T follicular helper cell (primary cell): ENCODE measurements around the gene SLX9.

Experiments used
- DNase-seq: peaks from one replicate; pipeline ENCODE4 v3.0.0-alpha.2; 2020; ENCODE audit warnings: low read depth

Gene SLX9

DNA sequence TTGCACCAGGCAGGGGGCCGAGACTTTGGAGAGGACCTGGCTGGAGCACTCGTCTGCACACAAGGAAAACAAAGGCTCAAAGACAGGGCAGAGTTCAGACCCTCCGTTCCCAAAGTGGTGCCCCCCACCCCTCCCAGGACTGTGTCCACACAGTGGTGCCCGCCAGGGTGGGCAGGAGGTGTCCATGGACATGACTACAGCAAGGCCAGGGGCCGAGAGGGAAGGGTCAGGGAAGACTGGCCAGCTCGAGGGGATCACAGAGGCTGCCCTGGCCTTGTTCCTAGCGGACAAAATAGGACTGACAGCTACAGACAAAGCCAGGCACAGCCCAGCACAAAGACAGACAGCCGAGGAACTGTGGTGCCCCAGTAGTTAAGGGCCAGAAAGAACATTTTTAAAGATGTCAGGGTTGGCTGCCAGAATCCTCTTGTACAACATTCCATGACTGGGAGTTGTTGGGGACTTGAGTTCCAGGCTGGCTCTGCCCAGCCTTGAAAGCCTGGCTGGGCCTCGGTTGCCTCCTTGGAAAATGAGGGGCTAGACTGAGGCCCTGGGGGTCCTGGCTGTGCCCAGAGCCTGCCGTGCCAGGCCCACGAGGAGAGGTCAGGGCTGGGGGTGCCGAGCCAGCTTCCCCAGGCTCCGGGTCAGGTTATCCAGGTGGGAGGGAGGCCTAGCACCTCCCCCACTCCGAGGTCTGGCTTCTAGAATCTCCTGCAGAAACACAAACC is 63.7 kb downstream of the SLX9 start:
- no peak for DNase-seq

DNA sequence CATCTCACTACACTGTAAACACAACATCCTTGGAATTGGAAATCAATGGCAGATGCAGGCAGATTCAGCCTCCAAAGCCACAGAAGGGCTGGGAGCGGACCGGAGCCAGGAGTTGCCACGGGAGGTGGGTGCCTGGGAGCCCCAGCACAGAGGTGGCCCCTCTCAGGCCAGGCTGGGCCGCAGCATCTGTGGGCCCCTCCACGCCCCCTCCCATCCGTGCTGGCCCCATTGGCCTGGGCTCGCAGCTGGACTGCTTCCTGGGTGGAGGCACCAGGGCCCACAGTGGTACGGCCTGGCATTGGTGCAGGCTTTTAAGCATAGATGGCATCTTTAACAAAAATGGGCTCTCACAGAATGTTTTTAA is 64.2 kb downstream of the SLX9 start:
- no peak for DNase-seq

DNA sequence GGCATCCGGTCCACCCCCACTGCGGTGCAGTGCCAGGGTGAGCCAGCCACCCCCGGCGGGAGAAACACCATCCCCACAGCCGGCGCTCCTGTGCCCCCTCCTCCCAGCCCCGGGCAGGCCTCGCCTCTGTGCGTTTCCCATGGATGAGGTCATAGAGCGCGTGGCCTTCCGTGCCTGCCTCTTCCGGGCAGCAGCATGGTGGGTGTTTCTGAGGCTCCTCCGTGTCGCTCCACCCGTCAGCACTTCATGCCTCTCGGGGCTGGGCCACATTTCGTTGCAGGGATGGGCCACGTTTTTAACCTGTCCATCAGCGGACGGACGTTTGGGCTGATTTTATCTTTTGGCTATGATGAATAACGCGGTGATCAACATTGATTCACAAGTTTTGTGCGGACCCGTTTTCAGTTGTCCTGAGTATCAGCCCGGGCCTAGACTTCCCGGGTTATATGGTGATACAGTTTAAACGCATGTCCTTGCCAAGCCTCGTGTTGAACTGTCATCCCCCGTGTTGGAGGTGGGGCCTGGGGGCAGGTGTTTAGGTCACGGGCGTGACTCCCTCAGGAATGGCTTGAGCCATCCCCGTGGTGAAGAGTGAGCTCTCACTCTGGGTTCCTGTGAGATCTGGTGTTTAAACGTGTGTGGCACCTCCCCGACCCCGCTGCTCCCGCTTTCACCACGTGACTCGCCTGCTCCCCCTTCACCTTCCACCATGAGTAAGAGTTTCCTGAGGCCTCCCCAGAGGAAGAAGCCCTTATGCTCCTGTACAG is 64.8 kb downstream of the SLX9 start:
- no peak for DNase-seq

DNA sequence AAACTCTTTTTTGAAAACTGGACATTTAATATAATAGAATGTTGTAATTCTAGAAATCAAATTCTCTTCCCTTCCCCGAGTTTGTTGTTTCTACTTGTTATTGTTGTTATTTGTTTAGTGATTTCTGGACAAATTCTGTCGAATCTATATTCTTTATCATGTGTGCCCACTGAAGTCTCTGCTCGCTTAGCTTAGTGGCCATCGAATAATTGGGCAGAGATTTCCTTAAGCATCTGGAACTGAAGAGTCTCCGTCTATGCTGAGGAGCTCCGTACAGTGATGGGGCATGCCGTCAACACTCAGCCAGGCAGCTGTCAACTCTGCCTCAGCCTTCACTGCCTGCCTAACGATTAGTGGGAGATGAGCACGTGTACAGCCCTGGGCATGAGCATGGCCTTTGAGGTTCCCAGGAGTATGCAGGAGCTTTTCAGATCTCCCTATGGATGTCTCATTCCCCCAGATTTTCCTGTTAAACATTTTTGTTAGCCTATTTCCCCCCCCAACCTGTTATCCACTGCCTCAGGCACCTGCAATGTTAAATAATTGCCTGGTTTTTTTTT is 66.8 kb downstream of the SLX9 start:
- DNase-seq: no peak

GRCh38 chr21:45009616-45010015 is 69.8 kb downstream of the SLX9 start:
- no peak for DNase-seq

DNA sequence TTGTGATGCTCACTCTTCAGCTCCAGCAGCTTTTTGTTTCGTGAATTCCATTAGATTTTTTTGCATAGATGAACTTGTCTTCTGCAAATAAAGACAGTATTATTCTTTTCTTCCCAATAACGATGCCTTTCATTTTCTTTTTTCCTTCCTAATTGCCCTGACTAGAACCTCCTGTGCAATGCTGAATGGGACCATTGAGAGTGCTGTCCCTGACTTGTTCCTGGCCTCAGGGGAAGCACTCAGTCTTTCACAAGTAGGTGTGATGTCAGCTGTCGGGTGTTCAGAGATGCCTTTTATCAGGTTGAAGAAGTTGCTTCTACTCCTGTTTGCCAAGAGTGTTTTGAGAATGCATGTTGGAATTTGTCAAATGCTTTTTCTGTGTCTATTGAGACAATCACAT is 70.3 kb downstream of the SLX9 start:
- DNase-seq: no peak

GRCh38 chr21:45010860-45011259 is 71.0 kb downstream of the SLX9 start:
- DNase-seq: no peak

- DNase-seq: no peak
Observed at GRCh38 chr21:45011426-45011825, 71.6 kb downstream of the SLX9 start.

GRCh38 chr21:45011911-45012661 is 72.3 kb downstream of the SLX9 start:
- DNase-seq: no peak

- DNase-seq: no peak
Observed at GRCh38 chr21:45012662-45013259, 72.9 kb downstream of the SLX9 start.

GRCh38 chr21:45013260-45013841 is 73.5 kb downstream of the SLX9 start:
- DNase-seq: no peak

DNA sequence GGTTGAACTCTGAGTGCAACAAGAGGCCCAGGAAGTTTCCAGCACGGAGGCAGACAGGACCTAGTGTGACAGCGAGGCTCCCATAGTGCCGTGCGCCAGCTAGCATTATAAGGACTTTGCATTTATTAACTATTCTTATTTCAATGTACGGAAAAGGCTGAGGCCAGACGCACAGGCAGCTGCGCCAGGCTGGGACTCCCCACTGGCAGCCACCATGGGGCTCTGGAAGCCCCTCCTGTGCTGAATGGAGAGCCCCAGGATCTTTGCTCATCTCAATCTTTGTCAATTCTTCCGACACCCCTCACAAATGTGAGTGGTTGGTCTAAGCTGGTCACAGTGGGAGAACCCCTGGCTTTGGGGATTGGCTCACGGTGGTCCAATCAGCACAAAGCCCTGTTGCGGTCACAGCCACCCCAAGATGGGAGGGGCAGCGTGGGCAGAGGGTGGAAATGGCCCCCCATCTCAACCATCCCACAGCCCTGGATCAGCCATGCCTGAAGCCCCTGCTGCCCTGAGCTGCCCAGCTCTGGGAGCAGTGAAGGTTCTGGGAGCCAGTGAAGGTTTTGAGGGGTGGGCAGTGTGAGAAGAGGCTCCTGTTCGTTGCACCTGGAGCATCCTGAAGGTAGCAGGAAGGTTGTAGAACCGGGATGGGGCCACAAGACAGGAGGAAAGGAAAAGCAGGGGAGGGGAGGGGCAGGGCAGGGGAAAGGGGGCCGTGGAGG is 75.1 kb downstream of the SLX9 start:
- no peak for DNase-seq

DNA sequence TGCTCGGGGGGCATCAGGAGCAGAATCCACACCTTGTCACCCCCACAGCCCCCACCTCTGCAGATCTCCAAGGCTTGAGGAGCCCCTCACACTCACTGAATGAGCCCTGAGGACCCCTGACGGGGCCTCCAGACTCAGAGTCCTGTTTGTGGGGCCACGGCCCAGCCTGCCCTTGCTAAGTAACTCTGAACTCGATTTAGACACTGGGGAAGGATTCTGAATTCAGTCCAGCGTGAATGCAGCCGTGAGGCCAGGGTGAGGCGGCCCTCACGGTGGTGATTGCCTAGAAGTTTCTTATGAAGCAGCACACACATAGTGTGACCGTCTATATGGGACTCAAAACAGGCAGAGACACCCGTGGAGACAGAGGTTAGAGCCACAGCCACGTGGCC is 75.6 kb downstream of the SLX9 start:
- DNase-seq: no peak

- no peak for DNase-seq
Observed at GRCh38 chr21:45016031-45016405, 76.2 kb downstream of the SLX9 start.

DNA sequence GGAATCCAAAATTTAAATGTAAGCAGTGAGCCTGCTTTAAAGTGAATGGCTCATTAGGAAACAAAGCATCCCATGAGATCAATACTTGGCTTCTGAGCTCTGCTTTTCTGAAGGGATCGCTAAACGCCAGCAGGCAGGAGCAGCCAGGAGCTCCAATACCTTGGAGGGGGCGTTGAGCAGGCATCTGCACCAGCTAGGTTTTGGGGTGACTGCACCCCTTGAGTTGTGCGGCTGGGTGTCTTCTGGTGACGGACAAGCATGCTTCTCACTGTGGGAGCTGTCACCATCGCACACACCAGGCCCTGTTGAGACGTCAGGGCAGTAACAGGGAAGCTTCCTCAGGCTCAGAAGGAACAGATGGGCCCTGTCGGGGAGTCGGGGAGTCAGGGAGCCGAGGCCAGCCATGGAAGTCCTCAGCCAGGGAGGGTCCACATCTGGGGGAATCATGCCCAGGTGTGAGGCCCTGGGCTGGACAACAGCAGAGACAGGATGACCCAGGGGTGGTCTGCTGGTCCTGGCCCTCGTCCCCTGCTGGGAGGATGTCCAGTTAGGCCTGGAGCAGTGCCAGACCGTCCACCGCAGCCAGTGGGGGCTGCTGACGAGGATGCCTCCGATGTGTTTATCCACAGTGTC is 76.7 kb downstream of the SLX9 start:
- no peak for DNase-seq

DNA sequence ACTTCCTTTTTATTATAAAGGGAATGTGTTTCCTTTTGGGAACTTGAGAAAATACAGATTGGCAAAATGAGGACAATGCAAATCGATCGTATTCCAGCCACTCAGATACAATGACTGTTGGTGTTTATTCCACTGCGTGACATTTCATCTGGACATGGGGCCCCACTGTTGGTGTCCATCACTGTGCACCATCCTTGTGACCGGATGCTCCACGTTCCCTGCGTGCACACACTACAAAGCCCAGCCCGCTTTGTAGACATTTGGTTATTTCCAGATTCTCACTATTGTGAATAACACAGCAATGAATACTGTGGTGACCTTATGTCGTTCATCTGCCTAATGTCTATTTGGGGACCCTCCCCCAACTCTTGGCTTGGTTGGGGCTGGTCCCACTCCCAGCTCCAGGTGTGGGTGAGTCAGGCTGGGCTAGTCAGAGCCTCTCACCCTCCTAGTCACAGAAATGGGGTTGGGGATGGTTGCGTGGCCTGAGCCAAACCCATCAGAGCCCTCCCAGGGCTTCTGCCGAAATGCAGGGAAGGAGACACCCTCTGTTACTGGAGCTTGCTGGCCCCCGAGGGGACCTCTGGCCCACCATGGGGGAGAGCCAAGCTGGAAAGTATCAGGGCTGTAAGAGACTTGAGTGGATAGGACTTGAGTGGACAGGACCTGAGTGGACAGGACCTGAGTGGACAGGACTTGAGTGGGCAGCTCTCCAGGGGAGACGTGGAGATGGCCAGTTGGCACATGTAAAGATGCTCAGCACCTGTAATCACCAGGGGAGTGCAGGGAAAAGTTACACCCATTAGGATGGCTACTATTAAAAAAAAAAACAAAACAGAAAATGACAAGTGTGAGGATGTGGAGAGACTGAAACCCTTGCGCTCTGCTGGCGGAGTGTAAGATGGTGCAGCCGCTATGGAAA is 77.5 kb downstream of the SLX9 start:
- DNase-seq: no peak

- no peak for DNase-seq
Observed at GRCh38 chr21:45018131-45019075, 78.6 kb downstream of the SLX9 start.

DNA sequence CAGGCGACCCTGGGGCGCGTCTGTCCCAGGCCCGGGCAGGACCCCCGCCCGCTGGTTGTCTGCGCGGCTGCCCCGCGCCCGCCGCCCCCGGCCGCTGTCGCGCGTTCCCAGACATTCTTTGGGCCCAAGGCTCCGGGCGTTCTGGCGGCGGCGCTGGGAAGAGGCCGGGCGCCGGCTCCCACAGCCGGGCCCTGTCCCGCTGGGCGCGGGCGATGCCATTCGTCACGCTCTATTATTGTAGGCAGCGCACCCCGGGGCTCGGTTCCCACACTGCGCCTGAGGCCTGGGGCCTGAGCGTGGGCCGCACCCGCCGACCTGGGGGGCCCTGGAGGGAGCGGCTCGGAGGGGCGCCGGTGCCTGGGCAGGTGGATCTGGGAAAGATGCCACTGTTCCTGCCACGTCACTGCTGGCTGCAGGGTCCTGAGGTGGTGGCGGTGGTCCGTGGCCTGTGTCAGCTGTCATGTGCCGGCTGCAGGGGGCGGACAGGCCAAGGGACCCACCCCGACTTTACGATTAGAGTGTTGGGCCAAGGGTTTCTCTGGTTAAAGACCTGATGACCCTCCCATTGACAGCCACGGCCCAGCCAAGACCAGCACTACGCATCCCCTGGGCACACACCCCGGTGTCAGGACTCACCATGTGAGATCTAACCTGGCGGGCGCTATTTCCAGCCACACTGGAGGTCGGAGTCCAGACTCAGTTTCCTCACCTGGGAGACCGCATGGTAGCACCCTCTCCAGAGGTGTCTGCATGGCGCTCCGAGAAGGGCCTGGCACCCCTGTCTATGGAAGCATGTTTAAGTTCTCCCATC is 79.5 kb downstream of the SLX9 start:
- no peak for DNase-seq
